Stimulated activated effector memory CD8-positive, alpha-beta T cell treated with anti-CD3 and anti-CD28 coated beads, Interleukin-12 subunit alpha, Interleukin-12 subunit beta, amount 100 ng/mL, for 72 hours (primary cell): ENCODE data around the gene CNST.
"Not testable (repeated sequence)": the region's sequence is repeated elsewhere in the genome, so short reads cannot be mapped to it uniquely, and the experiment has no call there.

Experiments used
- ATAC-seq: fragments of 150-1000 bp; cut with Tn5 transposase; 2 replicates; pipeline ENCODE4 v1.10.0; 2021
- DNase-seq, 2 donors: peaks; one replicate each; pipeline ENCODE4 v3.0.0; 2021 to 2022; ENCODE audit warnings: low spot score in 2 of 2
- H3K27ac Mint-ChIP-seq: one replicate; pipeline ENCODE4 v1.8.0; 2022; ENCODE audit warnings: mild to moderate bottlenecking, mixed read lengths
- H3K36me3 Mint-ChIP-seq: one replicate; pipeline ENCODE4 v1.8.0; 2022; ENCODE audit warnings: mild to moderate bottlenecking, mixed read lengths
- H3K4me1 Mint-ChIP-seq: one replicate; pipeline ENCODE4 v1.8.0; 2022; ENCODE audit warnings: mixed read lengths
- H3K4me3 Mint-ChIP-seq: one replicate; pipeline ENCODE4 v1.8.0; 2022; ENCODE audit warnings: mild to moderate bottlenecking, mixed read lengths
- H3K9me3 Mint-ChIP-seq: one replicate; pipeline ENCODE4 v1.8.0; 2022; ENCODE audit warnings: mixed read lengths

CNST gene

GRCh38 chr1:246708166-246708565 is 141.9 kb downstream of the CNST start:
- Mint-ChIP-seq H3K36me3 (no peaks in the 10 kb centered on the region), H3K4me1 (no peaks in the 10 kb centered on the region), H3K4me3 (no peak overlapping the region), H3K9me3 (no peaks in the 10 kb centered on the region), H3K27ac (no peak overlapping the region)
- ATAC-seq: no peak
- no peak for DNase-seq

GRCh38 chr1:246709196-246709595 is 142.9 kb downstream of the CNST start:
- no peak for ATAC-seq

GRCh38 chr1:246709835-246710234 is 143.6 kb downstream of the CNST start:
- ATAC-seq (no peak), DNase-seq (no peak)
- no peak overlapping the region for H3K4me3 Mint-ChIP-seq
- H3K27ac Mint-ChIP-seq: no peak overlapping the region
- no peaks in the 10 kb centered on the region for H3K4me1 Mint-ChIP-seq
- no peaks in the 10 kb centered on the region for H3K9me3 Mint-ChIP-seq
- no peaks in the 10 kb centered on the region for H3K36me3 Mint-ChIP-seq

More at GRCh38 chr1:246709196-246709595, 142.9 kb downstream of the CNST start:
- Mint-ChIP-seq H3K36me3 (no peaks in the 10 kb centered on the region), H3K27ac (no peak overlapping the region), H3K4me3 (no peak overlapping the region), H3K4me1 (no peaks in the 10 kb centered on the region), H3K9me3 (no peaks in the 10 kb centered on the region)
- no peak for DNase-seq

- no peaks in the 10 kb centered on the region for H3K4me1 Mint-ChIP-seq
- H3K9me3 Mint-ChIP-seq: no peaks in the 10 kb centered on the region
- peak overlapping the region; percentile 27 for H3K27ac Mint-ChIP-seq
- no peaks in the 10 kb centered on the region for H3K36me3 Mint-ChIP-seq
- DNase-seq (no peak), ATAC-seq (no peak)
- no peak overlapping the region for H3K4me3 Mint-ChIP-seq
Observed at GRCh38 chr1:246711548-246712003, 145.3 kb downstream of the CNST start.

- H3K4me3 Mint-ChIP-seq, ATAC-seq, DNase-seq, H3K27ac Mint-ChIP-seq, H3K4me1 Mint-ChIP-seq, H3K9me3 Mint-ChIP-seq, H3K36me3 Mint-ChIP-seq: not testable (repeated sequence)
Observed at GRCh38 chr1:246712428-246712827, 146.2 kb downstream of the CNST start.
